Peyer's patch (tissue), 4 donors: ENCODE results near the gene CDH4. TPM values are rescaled to one million over a fixed set of nuclear protein-coding genes. Genes with fewer than 3 reads are reported as not detected.

Experiments used
- DNase-seq, 3 donors: peaks; one replicate each; pipeline ENCODE4 v3.0.0-alpha.2; 2017 to 2019
- H3K27ac ChIP-seq, 4 donors: fragments of 200-600 bp; sonication (generic); one replicate each; pipeline ENCODE4 v1.5.1; 2016 to 2019
- H3K27me3 ChIP-seq, 2 donors: fragments of 200-600 bp; sonication (generic); one replicate each; pipeline ENCODE4 v1.5.1; 2019
- H3K36me3 ChIP-seq, 3 donors: fragments of 200-600 bp; sonication (generic); one replicate each; pipeline ENCODE4 v1.5.1; 2016 to 2019
- H3K4me1 ChIP-seq, 4 donors: fragments of 200-600 bp; sonication (generic); one replicate each; pipeline ENCODE4 v1.5.1; 2016 to 2019
- H3K4me3 ChIP-seq, 4 donors: fragments of 200-600 bp; sonication (generic); 1 replicate in 3 of 4; 2 replicates in 1 of 4; pipeline ENCODE4 v1.5.1; 2016 to 2019; ENCODE audit warnings: mild to moderate bottlenecking in 1 of 4
- H3K9me3 ChIP-seq, 4 donors: fragments of 200-600 bp; sonication (generic); one replicate each; pipeline ENCODE4 v1.5.1; 2016 to 2019; ENCODE audit warnings: mild to moderate bottlenecking in 1 of 4
- CTCF ChIP-seq, 6 experiments: fragments of 450-650 bp in 4 of 6; fragments of 200-600 bp in 2 of 6; sonication (generic) in 1 of 6; IDR thresholded peaks; one replicate each; pipeline ENCODE4 v1.5.1; 2017 to 2019; ENCODE audit warnings: antibody characterized with exemption in 6 of 6, mild to moderate bottlenecking in 3 of 6, moderate library complexity in 1 of 6
- POLR2A ChIP-seq, 2 donors: fragments of 450-650 bp; IDR thresholded peaks; one replicate each; pipeline ENCODE4 v1.5.1; 2017; ENCODE audit warnings: antibody characterized with exemption in 2 of 2, mild to moderate bottlenecking in 2 of 2, moderate library complexity in 2 of 2
- total RNA-seq, 4 donors: library from RNA; depleted of rRNA; stranded (reverse); fragments of >200 nt; gene quantifications; one replicate each; pipeline ENCODE4 v1.1.0, GENCODE V29; 2016

Gene CDH4
- total RNA-seq, 4 donors from 2014 or later, result 0.27 TPM; not detected in 3

GRCh38 chr20:61839223-61839911 is 587.3 kb downstream of the CDH4 start:
- DNase-seq, result no peak
- Histone ChIP-seq H3K4me1 (no peaks in the 10 kb centered on the region), H3K9me3 (no peaks in the 10 kb centered on the region), H3K27me3 (no peaks in the 10 kb centered on the region), H3K27ac (no peak overlapping the region), H3K36me3 (no peaks in the 10 kb centered on the region), H3K4me3 (no peak overlapping the region)
- TF ChIP-seq CTCF (IDR thresholded peaks at IDR 0.05) (no peak), POLR2A (IDR thresholded peaks at IDR 0.05) (no peak)

GRCh38 chr20:61839912-61840778 is 588.1 kb downstream of the CDH4 start:
- Histone ChIP-seq H3K4me1 (no peaks in the 10 kb centered on the region), H3K4me3 (no peak overlapping the region), H3K27me3 (no peaks in the 10 kb centered on the region), H3K9me3 (no peaks in the 10 kb centered on the region), H3K36me3 (no peaks in the 10 kb centered on the region), H3K27ac (no peak overlapping the region)
- no peak for TF ChIP-seq CTCF (IDR thresholded peaks at IDR 0.05)
- TF ChIP-seq POLR2A (IDR thresholded peaks at IDR 0.05), result no peak
- peak in 1 of 3 donors; percentile 10 for DNase-seq

GRCh38 chr20:61840779-61841455 is 588.9 kb downstream of the CDH4 start:
- Histone ChIP-seq H3K36me3 (no peaks in the 10 kb centered on the region), H3K4me3 (no peak overlapping the region), H3K9me3 (no peaks in the 10 kb centered on the region), H3K27ac (no peak overlapping the region), H3K27me3 (no peaks in the 10 kb centered on the region), H3K4me1 (no peaks in the 10 kb centered on the region)
- no peak for TF ChIP-seq CTCF (IDR thresholded peaks at IDR 0.05)
- TF ChIP-seq POLR2A (IDR thresholded peaks at IDR 0.05), result no peak
- peak in 1 of 3 donors; percentile 25 for DNase-seq

- no peaks in the 10 kb centered on the region for H3K4me1 ChIP-seq
- DNase-seq, result peak in 1 of 3 donors; percentile 30
- TF ChIP-seq CTCF (IDR thresholded peaks at IDR 0.05), result no peak
- TF ChIP-seq POLR2A (IDR thresholded peaks at IDR 0.05), result no peak
- no peak overlapping the region for H3K27ac ChIP-seq
- no peaks in the 10 kb centered on the region for H3K27me3 ChIP-seq
- H3K9me3 ChIP-seq, result no peaks in the 10 kb centered on the region
- no peaks in the 10 kb centered on the region for H3K36me3 ChIP-seq
- H3K4me3 ChIP-seq, result no peak overlapping the region
Measured at GRCh38 chr20:61841551-61841950, 589.5 kb downstream of the CDH4 start.

GRCh38 chr20:61841966-61842365 is 589.9 kb downstream of the CDH4 start:
- Histone ChIP-seq H3K9me3 (no peaks in the 10 kb centered on the region), H3K4me1 (no peaks in the 10 kb centered on the region), H3K36me3 (no peaks in the 10 kb centered on the region), H3K4me3 (no peak overlapping the region), H3K27me3 (no peaks in the 10 kb centered on the region), H3K27ac (no peak overlapping the region)
- peak in 1 of 3 donors; percentile 15 for DNase-seq
- no peak for TF ChIP-seq POLR2A (IDR thresholded peaks at IDR 0.05)
- TF ChIP-seq CTCF (IDR thresholded peaks at IDR 0.05), result no peak
